HEK293 (cell line): Measurements from ENCODE around the gene B3GNT4.

Source experiments
- CTCF ChIA-PET: fragments of 350-600 bp; formaldehyde crosslinking; extraction: SDS; loops from one replicate; lab custom pipeline; 2021; ENCODE audit warnings: antibody characterized with exemption; lab: Yijun Ruan, JAX
- POLR2A ChIA-PET: fragments of 300-600 bp; formaldehyde crosslinking; extraction: SDS; loops from one replicate; lab custom pipeline; 2020; ENCODE audit warnings: antibody characterized with exemption, inconsistent platforms; lab: Yijun Ruan, JAX
- H3K27ac ChIP-seq: fragments of 200-500 bp; sonication (Bioruptor generic); 2 replicates; pipeline ENCODE4 v1.5.1; 2014; ENCODE audit warnings: low read depth, low read length, control low read depth, inconsistent platforms; ENCODE audit errors: extremely low read depth
- H3K36me3 ChIP-seq, 2 experiments: fragments of 200-500 bp in 1 of 2; sonication (Bioruptor generic) in 1 of 2; 1 replicate in 1 of 2; 2 replicates in 1 of 2; pipeline ENCODE4 v1.5.1; 2014 to 2017; ENCODE audit warnings: inconsistent platforms in 2 of 2, low read length in 2 of 2; ENCODE audit not compliant: control insufficient read depth in 2 of 2, insufficient read depth in 1 of 2
- H3K4me1 ChIP-seq: fragments of 200-500 bp; sonication (Bioruptor generic); 2 replicates; pipeline ENCODE4 v1.5.1; 2014; ENCODE audit warnings: mild to moderate bottlenecking, low read length, inconsistent platforms; ENCODE audit not compliant: control insufficient read depth, insufficient read depth
- H3K4me3 ChIP-seq: 2 replicates; pipeline ENCODE4 v1.5.1; 2011; ENCODE audit warnings: low read depth, mild to moderate bottlenecking, control low read depth, low read length, moderate library complexity
- H3K9me3 ChIP-seq: fragments of 200-500 bp; sonication (Bioruptor generic); 2 replicates; pipeline ENCODE4 v1.5.1; 2014; ENCODE audit warnings: low read depth, low read length, inconsistent platforms; ENCODE audit not compliant: control insufficient read depth, insufficient read depth
- EGR2 ChIP-seq: fragments of 450-650 bp; formaldehyde crosslinking; IDR thresholded peaks from 2 replicates; pipeline ENCODE4 v1.5.1; 2016; ENCODE audit warnings: low read depth, missing biosample characterization, missing genetic modification characterization
- GLIS1 ChIP-seq: fragments of 450-650 bp; formaldehyde crosslinking; IDR thresholded peaks from 2 replicates; pipeline ENCODE4 v1.5.1; 2016; ENCODE audit warnings: missing biosample characterization, missing genetic modification characterization
- GLIS2 ChIP-seq: fragments of 450-650 bp; formaldehyde crosslinking; IDR thresholded peaks from 2 replicates; pipeline ENCODE4 v1.5.1; 2016; ENCODE audit warnings: missing biosample characterization, missing genetic modification characterization
- HIC1 ChIP-seq: fragments of 450-650 bp; formaldehyde crosslinking; IDR thresholded peaks from 2 replicates; pipeline ENCODE4 v1.5.1; 2016; ENCODE audit warnings: missing biosample characterization, missing genetic modification characterization
- IKZF3 ChIP-seq: fragments of 450-650 bp; IDR thresholded peaks from 2 replicates; pipeline ENCODE4 v1.5.0; 2018; ENCODE audit warnings: missing biosample characterization, mild to moderate bottlenecking, missing genetic modification characterization, moderate library complexity
- KLF10 ChIP-seq: fragments of 450-650 bp; IDR thresholded peaks from 2 replicates; pipeline ENCODE4 v1.5.1; 2018; ENCODE audit warnings: missing biosample characterization, mild to moderate bottlenecking, missing genetic modification characterization
- KLF16 ChIP-seq: fragments of 450-650 bp; formaldehyde crosslinking; IDR thresholded peaks from 2 replicates; pipeline ENCODE4 v1.5.1; 2017; ENCODE audit warnings: missing biosample characterization, missing genetic modification characterization
- KLF8 ChIP-seq: fragments of 450-650 bp; formaldehyde crosslinking; IDR thresholded peaks from 2 replicates; pipeline ENCODE4 v1.5.1; 2016; ENCODE audit warnings: missing biosample characterization, missing genetic modification characterization
- KLF9 ChIP-seq: fragments of 450-650 bp; formaldehyde crosslinking; IDR thresholded peaks from 2 replicates; pipeline ENCODE4 v1.5.1; 2016; ENCODE audit warnings: missing biosample characterization, missing genetic modification characterization, low read depth
- SP3 ChIP-seq: fragments of 450-650 bp; formaldehyde crosslinking; IDR thresholded peaks from 2 replicates; pipeline ENCODE4 v1.5.1; 2016; ENCODE audit warnings: missing biosample characterization, missing genetic modification characterization
- ZBTB26 ChIP-seq: fragments of 450-650 bp; formaldehyde crosslinking; optimal IDR thresholded peaks from 2 replicates; pipeline ENCODE3; 2016; ENCODE audit warnings: missing biosample characterization, mild to moderate bottlenecking, missing genetic modification characterization
- ZBTB49 ChIP-seq: fragments of 450-650 bp; formaldehyde crosslinking; IDR thresholded peaks from 2 replicates; pipeline ENCODE4 v1.5.1; 2016; ENCODE audit warnings: missing biosample characterization, missing genetic modification characterization, low read depth
- ZFHX2 ChIP-seq: fragments of 450-650 bp; formaldehyde crosslinking; conservative IDR thresholded peaks from 2 replicates; pipeline ENCODE4 v1.5.1; 2016; ENCODE audit warnings: missing biosample characterization, missing genetic modification characterization
- ZFP37 ChIP-seq: fragments of 450-650 bp; formaldehyde crosslinking; IDR thresholded peaks from 2 replicates; pipeline ENCODE4 v1.5.1; 2016; ENCODE audit warnings: missing biosample characterization, missing genetic modification characterization
- ZNF146 ChIP-seq: fragments of 450-650 bp; formaldehyde crosslinking; IDR thresholded peaks from 2 replicates; pipeline ENCODE4 v1.5.1; 2016; ENCODE audit warnings: missing biosample characterization, missing genetic modification characterization
- ZNF2 ChIP-seq: fragments of 450-650 bp; formaldehyde crosslinking; IDR thresholded peaks from 2 replicates; pipeline ENCODE4 v1.5.1; 2016; ENCODE audit warnings: missing biosample characterization, missing genetic modification characterization
- ZNF214 ChIP-seq: fragments of 450-650 bp; formaldehyde crosslinking; IDR thresholded peaks from 2 replicates; pipeline ENCODE4 v1.5.1; 2017; ENCODE audit warnings: missing biosample characterization, mild to moderate bottlenecking, missing genetic modification characterization, borderline replicate concordance
- ZNF324 ChIP-seq: fragments of 450-650 bp; formaldehyde crosslinking; IDR thresholded peaks from 2 replicates; pipeline ENCODE4 v1.5.1; 2016; ENCODE audit warnings: missing biosample characterization, missing genetic modification characterization
- ZNF335 ChIP-seq: fragments of 450-650 bp; formaldehyde crosslinking; conservative IDR thresholded peaks from 2 replicates; pipeline ENCODE4 v1.5.1; 2016; ENCODE audit warnings: missing biosample characterization, missing genetic modification characterization
- ZNF341 ChIP-seq: fragments of 450-650 bp; formaldehyde crosslinking; IDR thresholded peaks from 2 replicates; pipeline ENCODE4; 2016; ENCODE audit warnings: low read depth, missing biosample characterization, missing genetic modification characterization
- ZNF561 ChIP-seq: fragments of 450-650 bp; IDR thresholded peaks from 2 replicates; pipeline ENCODE4 v1.5.1; 2018; ENCODE audit warnings: missing biosample characterization, missing genetic modification characterization, borderline replicate concordance
- ZNF610 ChIP-seq: fragments of 450-650 bp; formaldehyde crosslinking; IDR thresholded peaks from 2 replicates; pipeline ENCODE4 v1.5.1; 2016; ENCODE audit warnings: missing biosample characterization, missing genetic modification characterization, borderline replicate concordance
- ZNF623 ChIP-seq: fragments of 450-650 bp; formaldehyde crosslinking; IDR thresholded peaks from 2 replicates; pipeline ENCODE4 v1.5.1; 2016; ENCODE audit warnings: missing biosample characterization, missing genetic modification characterization
- ZNF76 ChIP-seq: fragments of 450-650 bp; formaldehyde crosslinking; IDR thresholded peaks from 2 replicates; pipeline ENCODE4; 2016; ENCODE audit warnings: low read depth, missing biosample characterization, missing genetic modification characterization, borderline replicate concordance
- TF ChIP-seq, protein P1 (sequence below): fragments of 450-650 bp; formaldehyde crosslinking; conservative IDR thresholded peaks from 2 replicates; pipeline ENCODE4 v1.5.1; 2016; ENCODE audit warnings: low read depth, missing biosample characterization, missing genetic modification characterization
- TF ChIP-seq, protein P2 (sequence below): fragments of 450-650 bp; formaldehyde crosslinking; IDR thresholded peaks from 2 replicates; pipeline ENCODE4 v1.5.1; 2016; ENCODE audit warnings: missing biosample characterization, missing genetic modification characterization

B3GNT4 gene

GRCh38 chr12:122203301-122204166, at the start of gene B3GNT4:
B3GNT4 (plus strand) TSS chr12:122203709; CDS start chr12:122204619, 910 bp downstream.
- H3K4me1 ChIP-seq = peaks cover 6% of the 10 kb centered on the region; the same call in 1 of the 2 replicates
- no peak within 1 kb of the TSS; the same call in 1 of the 2 replicates for H3K27ac ChIP-seq
- no peaks in the 10 kb centered on the region for H3K9me3 ChIP-seq
- ChIA-PET POLR2A (interaction anchor here (0.6 to 1.3 kb wide), 12 partner anchors 9 to 544 kb away, joined by 3 to 6 read pairs (median 3); partner anchors contain the start of genes DIABLO and MLXIP), CTCF (interaction anchor here (0.6 kb wide), 2 partner anchors 73 to 149 kb away, joined by 3 to 4 read pairs; no protein-coding TSS in a partner anchor)
- peak within 1 kb of the TSS; percentile 46 for H3K4me3 ChIP-seq
- peaks cover 6 to 20% of the 10 kb centered on the region in 2 experiments; a peak in 2 of 3 replicates for H3K36me3 ChIP-seq
- TF ChIP-seq HIC1 (tag by site-specific recombination) (no peak), ZNF623 (no peak), GLIS1 (tag by site-specific recombination) (peak; percentile 46), IKZF3 (peak; percentile 33; the same call in 1 of the 2 replicates), KLF10 (tag by site-specific recombination) (peak; percentile 66; the same call in 1 of the 2 replicates), ZNF146 (tag by site-specific recombination) (no peak), ZNF610 (0 out of 2 replicates have a peak, but pooled peaks have one; percentile 9), ZFHX2 (tag by site-specific recombination) (peak; percentile 97), ZNF561 (tag by site-specific recombination) (0 out of 2 replicates have a peak, but pooled peaks have one; percentile 30), ZFP37 (no peak), ZNF324 (tag by site-specific recombination) (no peak), GLIS2 (tag by site-specific recombination) (peak; percentile 59; the same call in 1 of the 2 replicates), SP3 (tag by site-specific recombination) (peak; percentile 55), ZNF335 (tag by site-specific recombination) (peak; percentile 86), KLF16 (tag by site-specific recombination) (peak; percentile 64; the same call in 1 of the 2 replicates), ZNF341 (tag by site-specific recombination) (peak; percentile 98), KLF9 (tag by site-specific recombination) (peak; percentile 64), ZNF214 (tag by site-specific recombination) (no peak), ZBTB26 (peak; percentile 71), ZNF76 (tag by site-specific recombination) (peak; percentile 29; the same call in 1 of the 2 replicates), KLF8 (tag by site-specific recombination) (peak; percentile 73; the same call in 1 of the 2 replicates), ZBTB49 (tag by site-specific recombination) (no peak), ZNF2 (no peak), EGR2 (tag by site-specific recombination) (peak; percentile 83)
- TF ChIP-seq, protein P1, sequence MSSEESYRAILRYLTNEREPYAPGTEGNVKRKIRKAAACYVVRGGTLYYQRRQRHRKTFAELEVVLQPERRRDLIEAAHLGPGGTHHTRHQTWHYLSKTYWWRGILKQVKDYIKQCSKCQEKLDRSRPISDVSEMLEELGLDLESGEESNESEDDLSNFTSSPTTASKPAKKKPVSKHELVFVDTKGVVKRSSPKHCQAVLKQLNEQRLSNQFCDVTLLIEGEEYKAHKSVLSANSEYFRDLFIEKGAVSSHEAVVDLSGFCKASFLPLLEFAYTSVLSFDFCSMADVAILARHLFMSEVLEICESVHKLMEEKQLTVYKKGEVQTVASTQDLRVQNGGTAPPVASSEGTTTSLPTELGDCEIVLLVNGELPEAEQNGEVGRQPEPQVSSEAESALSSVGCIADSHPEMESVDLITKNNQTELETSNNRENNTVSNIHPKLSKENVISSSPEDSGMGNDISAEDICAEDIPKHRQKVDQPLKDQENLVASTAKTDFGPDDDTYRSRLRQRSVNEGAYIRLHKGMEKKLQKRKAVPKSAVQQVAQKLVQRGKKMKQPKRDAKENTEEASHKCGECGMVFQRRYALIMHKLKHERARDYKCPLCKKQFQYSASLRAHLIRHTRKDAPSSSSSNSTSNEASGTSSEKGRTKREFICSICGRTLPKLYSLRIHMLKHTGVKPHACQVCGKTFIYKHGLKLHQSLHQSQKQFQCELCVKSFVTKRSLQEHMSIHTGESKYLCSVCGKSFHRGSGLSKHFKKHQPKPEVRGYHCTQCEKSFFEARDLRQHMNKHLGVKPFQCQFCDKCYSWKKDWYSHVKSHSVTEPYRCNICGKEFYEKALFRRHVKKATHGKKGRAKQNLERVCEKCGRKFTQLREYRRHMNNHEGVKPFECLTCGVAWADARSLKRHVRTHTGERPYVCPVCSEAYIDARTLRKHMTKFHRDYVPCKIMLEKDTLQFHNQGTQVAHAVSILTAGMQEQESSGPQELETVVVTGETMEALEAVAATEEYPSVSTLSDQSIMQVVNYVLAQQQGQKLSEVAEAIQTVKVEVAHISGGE (tag by site-specific recombination) = no peak
- TF ChIP-seq, protein P2, sequence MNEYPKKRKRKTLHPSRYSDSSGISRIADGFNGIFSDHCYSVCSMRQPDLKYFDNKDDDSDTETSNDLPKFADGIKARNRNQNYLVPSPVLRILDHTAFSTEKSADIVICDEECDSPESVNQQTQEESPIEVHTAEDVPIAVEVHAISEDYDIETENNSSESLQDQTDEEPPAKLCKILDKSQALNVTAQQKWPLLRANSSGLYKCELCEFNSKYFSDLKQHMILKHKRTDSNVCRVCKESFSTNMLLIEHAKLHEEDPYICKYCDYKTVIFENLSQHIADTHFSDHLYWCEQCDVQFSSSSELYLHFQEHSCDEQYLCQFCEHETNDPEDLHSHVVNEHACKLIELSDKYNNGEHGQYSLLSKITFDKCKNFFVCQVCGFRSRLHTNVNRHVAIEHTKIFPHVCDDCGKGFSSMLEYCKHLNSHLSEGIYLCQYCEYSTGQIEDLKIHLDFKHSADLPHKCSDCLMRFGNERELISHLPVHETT (tag by site-specific recombination) = no peak
